Choroid plexus epithelial cell (primary cell): ENCODE data around the gene RIMKLA.

Experiments used
- DNase-seq: peaks from one replicate; pipeline ENCODE4 v3.0.0-alpha.2; 2010; ENCODE audit warnings: low read depth
- H3K4me3 ChIP-seq: 2 replicates; pipeline ENCODE4 v1.5.1; 2011; ENCODE audit warnings: low read depth, mild to moderate bottlenecking, control low read depth, low read length, moderate library complexity
- CTCF ChIP-seq: conservative IDR thresholded peaks from 2 replicates; pipeline ENCODE4 v1.5.1; 2011; ENCODE audit warnings: low read depth, mild to moderate bottlenecking, control low read depth, inconsistent platforms, low read length, moderate library complexity

Gene RIMKLA

GRCh38 chr1:42456754-42457089, 76.1 kb downstream of the RIMKLA start:
- no peak for TF ChIP-seq CTCF
- peak; percentile 68 for DNase-seq
- H3K4me3 ChIP-seq: peak overlapping the region; percentile 90

GRCh38 chr1:42461196-42461595, 80.6 kb downstream of the RIMKLA start:
- no peak overlapping the region for H3K4me3 ChIP-seq
- no peak for TF ChIP-seq CTCF
- DNase-seq: no peak

- peak within 1 kb of the TSS; percentile 70 for H3K4me3 ChIP-seq
- TF ChIP-seq CTCF: no peak
- peak; percentile 99 for DNase-seq
These were observed 82.5 kb downstream of the RIMKLA start, which contains the start of gene CCDC30 for GRCh38 chr1:42462828-42463763. Gene CCDC30, plus strand, starts transcription at chr1:42463286. Its CDS starts 17,266 bp downstream, at chr1:42480552.

- DNase-seq: no peak
- peak overlapping the region; percentile 70 for H3K4me3 ChIP-seq
- TF ChIP-seq CTCF: no peak
These were observed 83.3 kb downstream of the RIMKLA start for GRCh38 chr1:42463921-42464320.

GRCh38 chr1:42466030-42466429, 85.4 kb downstream of the RIMKLA start:
- no peak for DNase-seq
- TF ChIP-seq CTCF: no peak
- H3K4me3 ChIP-seq: no peak overlapping the region

GRCh38 chr1:42469727-42470126, 89.1 kb downstream of the RIMKLA start:
- TF ChIP-seq CTCF: no peak
- no peak overlapping the region for H3K4me3 ChIP-seq
- DNase-seq: no peak
